ENCODE results near the gene HYAL4. TPM values are rescaled to one million over a fixed set of nuclear protein-coding genes. Genes with fewer than 3 reads are reported as not detected.
"Not testable (repeated sequence)": the region's sequence is repeated elsewhere in the genome, so short reads cannot be mapped to it uniquely, and the experiment has no call there.

Gene HYAL4
- total RNA-seq, 1 experiment from 2014 or later = not detected

DNA sequence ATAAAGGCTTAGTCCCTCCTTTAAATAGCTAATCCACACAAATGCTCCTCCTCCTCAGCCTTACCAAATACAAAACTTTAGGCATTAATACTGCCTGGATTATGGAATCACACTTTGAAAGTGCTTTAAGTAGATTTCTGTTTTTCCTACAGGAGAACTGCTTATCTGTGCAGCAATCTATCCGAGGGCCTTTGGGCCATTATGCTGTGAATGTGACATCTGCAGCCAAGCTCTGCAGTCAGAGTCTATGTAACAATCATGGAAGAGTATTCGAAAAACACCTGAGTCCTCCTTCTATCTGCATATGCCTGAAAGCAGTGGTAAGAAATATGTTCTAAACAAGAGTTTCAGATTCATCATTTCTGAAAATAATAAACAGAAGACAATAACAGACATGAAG, 16.2 kb upstream of the HYAL4 start:
- Histone ChIP-seq H3K27me3 (ENCODE audit: control insufficient read depth, insufficient read depth, low read length) (peaks cover 2% of the 10 kb centered on the region; the same call in 1 of the 2 replicates), H3K4me1 (ENCODE audit: control insufficient read depth, insufficient read depth, low read length) (no peaks in the 10 kb centered on the region), H3K27ac (ENCODE audit: low read length) (no peak overlapping the region), H3K4me3 (ENCODE audit: low read depth in 2 of 2, low read length in 2 of 2) (no peak overlapping the region), H3K9me3 (ENCODE audit: control insufficient read depth, insufficient read depth, low read depth, low read length) (no peaks in the 10 kb centered on the region), H3K36me3 (ENCODE audit: control insufficient read depth, insufficient read depth, low read length) (no peaks in the 10 kb centered on the region)
- no peak for TF ChIP-seq TCF7L2 (IDR thresholded peaks at IDR 0.05; ENCODE audit: low read depth, low read length)
- no peak for TF ChIP-seq SIN3A (IDR thresholded peaks at IDR 0.05; ENCODE audit: borderline replicate concordance, insufficient read depth, low read depth, low read length)
- TF ChIP-seq, protein P1, sequence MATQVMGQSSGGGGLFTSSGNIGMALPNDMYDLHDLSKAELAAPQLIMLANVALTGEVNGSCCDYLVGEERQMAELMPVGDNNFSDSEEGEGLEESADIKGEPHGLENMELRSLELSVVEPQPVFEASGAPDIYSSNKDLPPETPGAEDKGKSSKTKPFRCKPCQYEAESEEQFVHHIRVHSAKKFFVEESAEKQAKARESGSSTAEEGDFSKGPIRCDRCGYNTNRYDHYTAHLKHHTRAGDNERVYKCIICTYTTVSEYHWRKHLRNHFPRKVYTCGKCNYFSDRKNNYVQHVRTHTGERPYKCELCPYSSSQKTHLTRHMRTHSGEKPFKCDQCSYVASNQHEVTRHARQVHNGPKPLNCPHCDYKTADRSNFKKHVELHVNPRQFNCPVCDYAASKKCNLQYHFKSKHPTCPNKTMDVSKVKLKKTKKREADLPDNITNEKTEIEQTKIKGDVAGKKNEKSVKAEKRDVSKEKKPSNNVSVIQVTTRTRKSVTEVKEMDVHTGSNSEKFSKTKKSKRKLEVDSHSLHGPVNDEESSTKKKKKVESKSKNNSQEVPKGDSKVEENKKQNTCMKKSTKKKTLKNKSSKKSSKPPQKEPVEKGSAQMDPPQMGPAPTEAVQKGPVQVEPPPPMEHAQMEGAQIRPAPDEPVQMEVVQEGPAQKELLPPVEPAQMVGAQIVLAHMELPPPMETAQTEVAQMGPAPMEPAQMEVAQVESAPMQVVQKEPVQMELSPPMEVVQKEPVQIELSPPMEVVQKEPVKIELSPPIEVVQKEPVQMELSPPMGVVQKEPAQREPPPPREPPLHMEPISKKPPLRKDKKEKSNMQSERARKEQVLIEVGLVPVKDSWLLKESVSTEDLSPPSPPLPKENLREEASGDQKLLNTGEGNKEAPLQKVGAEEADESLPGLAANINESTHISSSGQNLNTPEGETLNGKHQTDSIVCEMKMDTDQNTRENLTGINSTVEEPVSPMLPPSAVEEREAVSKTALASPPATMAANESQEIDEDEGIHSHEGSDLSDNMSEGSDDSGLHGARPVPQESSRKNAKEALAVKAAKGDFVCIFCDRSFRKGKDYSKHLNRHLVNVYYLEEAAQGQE (IDR thresholded peaks at IDR 0.05; ENCODE audit: insufficient read depth in 1 of 2, low read depth in 2 of 2, low read length in 1 of 2) = no peak
- POLR2A ChIA-PET = no interaction called here
- DNase-seq (ENCODE audit: low read depth, low spot score) (no peak), ATAC-seq (no peak)
- intact Hi-C loops (cut with micrococcal nuclease; ENCODE audit: unreplicated experiment) (no loop called here), in situ Hi-C loops (cut with HindIII; ENCODE audit: low pct_unique_long_range_greater_than_20kb, low sequenced_read_pairs) (no loop called here)
- CTCF ChIA-PET = no interaction called here
- no TSS peak for BruUV-seq (replicated peaks)

DNA sequence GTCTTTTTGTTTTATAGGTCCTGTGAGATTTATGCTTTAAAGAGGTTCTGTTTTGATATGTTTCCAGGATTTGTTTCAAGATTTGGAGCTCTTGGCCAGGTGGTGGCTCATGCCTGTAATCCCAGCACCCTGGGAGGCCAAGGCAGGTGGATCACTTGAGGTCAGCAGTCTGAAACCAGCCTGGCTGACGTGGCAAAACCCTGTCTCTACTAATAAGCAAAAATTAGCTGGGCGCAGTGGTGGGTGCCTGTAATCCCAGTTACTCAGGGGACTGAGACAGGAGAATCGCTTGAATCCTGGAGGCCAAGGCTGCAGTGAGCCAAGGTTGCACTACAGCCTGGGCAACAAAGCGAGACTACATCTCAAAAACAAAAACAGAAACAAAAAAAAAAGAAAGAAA, 8.3 kb upstream of the HYAL4 start:
- CTCF ChIA-PET = no interaction called here
- BruUV-seq (replicated peaks) = no TSS peak

DNA sequence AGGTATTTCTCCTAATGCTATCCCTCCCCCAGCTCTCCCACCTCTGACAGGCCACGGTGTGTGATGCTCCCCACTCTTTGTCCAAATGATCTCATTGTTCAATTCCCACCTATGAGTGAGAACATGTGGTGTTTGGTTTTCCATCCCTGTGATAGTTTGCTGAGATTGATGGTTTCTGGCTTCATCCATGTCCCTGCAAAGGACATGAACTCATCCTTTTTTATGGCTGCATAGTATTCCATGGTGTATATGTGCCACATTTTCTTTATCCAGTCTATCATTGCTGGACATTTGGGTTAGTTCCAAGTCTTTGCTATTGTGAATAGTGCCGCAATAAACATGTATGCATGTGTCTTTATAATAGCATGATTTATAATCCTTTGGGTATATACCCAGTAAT, 5.9 kb upstream of the HYAL4 start:
- CTCF ChIA-PET; H3K27me3 ChIP-seq (ENCODE audit: control insufficient read depth, insufficient read depth, low read length); H3K27ac ChIP-seq (ENCODE audit: low read length); in situ Hi-C loops (cut with HindIII; ENCODE audit: low pct_unique_long_range_greater_than_20kb, low sequenced_read_pairs); H3K9me3 ChIP-seq (ENCODE audit: control insufficient read depth, insufficient read depth, low read depth, low read length); H3K36me3 ChIP-seq (ENCODE audit: control insufficient read depth, insufficient read depth, low read length); intact Hi-C loops (cut with micrococcal nuclease; ENCODE audit: unreplicated experiment); ATAC-seq; POLR2A ChIA-PET; BruUV-seq (replicated peaks); H3K4me3 ChIP-seq (ENCODE audit: low read depth in 2 of 2, low read length in 2 of 2); H3K4me1 ChIP-seq (ENCODE audit: control insufficient read depth, insufficient read depth, low read length); DNase-seq (ENCODE audit: low read depth, low spot score): not testable (repeated sequence)

More for the DNA sequence above, 8.3 kb upstream of the HYAL4 start:
- no peaks in the 10 kb centered on the region for H3K27me3 ChIP-seq (ENCODE audit: control insufficient read depth, insufficient read depth, low read length)
- H3K9me3 ChIP-seq (ENCODE audit: control insufficient read depth, insufficient read depth, low read depth, low read length) = no peaks in the 10 kb centered on the region
- in situ Hi-C loops (cut with HindIII; ENCODE audit: low pct_unique_long_range_greater_than_20kb, low sequenced_read_pairs) = no loop called here
- DNase-seq (ENCODE audit: low read depth, low spot score) (no peak), ATAC-seq (no peak)
- POLR2A ChIA-PET = no interaction called here
- H3K4me3 ChIP-seq (ENCODE audit: low read depth in 2 of 2, low read length in 2 of 2) = no peak overlapping the region
- no peak overlapping the region for H3K27ac ChIP-seq (ENCODE audit: low read length)
- intact Hi-C loops (cut with micrococcal nuclease; ENCODE audit: unreplicated experiment) = no loop called here
- H3K36me3 ChIP-seq (ENCODE audit: control insufficient read depth, insufficient read depth, low read length) = no peaks in the 10 kb centered on the region
- H3K4me1 ChIP-seq (ENCODE audit: control insufficient read depth, insufficient read depth, low read length) = no peaks in the 10 kb centered on the region
- no peak for TF ChIP-seq POLR2AphosphoS5 (IDR thresholded peaks at IDR 0.05; ENCODE audit: low read depth, low read length)
- TF ChIP-seq, protein P1 (IDR thresholded peaks at IDR 0.05; ENCODE audit: insufficient read depth in 1 of 2, low read depth in 2 of 2, low read length in 1 of 2) = no peak

DNA sequence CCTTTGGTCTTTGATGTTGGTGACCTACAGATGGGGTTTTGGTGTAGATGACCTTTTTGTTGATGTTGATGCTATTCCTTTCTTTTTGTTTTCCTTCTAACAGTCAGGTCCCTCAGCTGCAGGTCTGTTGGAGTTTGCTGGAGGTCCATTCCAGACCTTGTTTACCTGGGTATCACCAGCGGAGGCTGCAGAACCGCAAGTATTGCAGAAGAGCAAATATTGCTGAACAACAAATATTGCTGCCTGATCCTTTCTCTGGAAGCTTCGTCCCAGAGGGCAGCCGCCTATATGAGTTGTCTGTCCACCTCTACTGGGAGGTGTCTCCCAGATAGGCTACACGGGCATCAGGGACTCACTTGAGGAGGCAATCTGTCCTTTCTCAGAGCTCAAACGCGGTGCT, 827 bp upstream of the HYAL4 start:
- intact Hi-C loops (cut with micrococcal nuclease; ENCODE audit: unreplicated experiment); CTCF ChIA-PET; BruUV-seq (replicated peaks); DNase-seq (ENCODE audit: low read depth, low spot score); H3K27ac ChIP-seq (ENCODE audit: low read length); ATAC-seq; H3K27me3 ChIP-seq (ENCODE audit: control insufficient read depth, insufficient read depth, low read length); POLR2A ChIA-PET; H3K9me3 ChIP-seq (ENCODE audit: control insufficient read depth, insufficient read depth, low read depth, low read length); in situ Hi-C loops (cut with HindIII; ENCODE audit: low pct_unique_long_range_greater_than_20kb, low sequenced_read_pairs); H3K4me3 ChIP-seq (ENCODE audit: low read depth in 2 of 2, low read length in 2 of 2); H3K4me1 ChIP-seq (ENCODE audit: control insufficient read depth, insufficient read depth, low read length); H3K36me3 ChIP-seq (ENCODE audit: control insufficient read depth, insufficient read depth, low read length): not testable (repeated sequence)

Data from Panc1 (cell line).